Measurements from ENCODE around the gene CDKN2AIPNL.
"Not testable (repeated sequence)": the region's sequence is repeated elsewhere in the genome, so short reads cannot be mapped to it uniquely, and the experiment has no call there.

CDKN2AIPNL gene

GRCh38 chr5:134387443-134387842, 24.2 kb downstream of the CDKN2AIPNL start:
- no peak for TF ChIP-seq CTCF (IDR thresholded peaks at IDR 0.05; ENCODE audit: low read depth, low read length, missing control alignments)

GRCh38 chr5:134383980-134384697, 27.5 kb downstream of the CDKN2AIPNL start:
- no peak for DNase-seq (ENCODE audit: low read depth)
- H3K4me3 ChIP-seq (ENCODE audit: low read depth, low read length): no peak overlapping the region; the same call in 1 of the 2 replicates
- TF ChIP-seq CTCF (IDR thresholded peaks at IDR 0.05; ENCODE audit: low read depth, low read length, missing control alignments): no peak

More at GRCh38 chr5:134387443-134387842, 24.2 kb downstream of the CDKN2AIPNL start:
- H3K4me3 ChIP-seq (ENCODE audit: low read depth, low read length): no peak overlapping the region
- DNase-seq (ENCODE audit: low read depth): no peak

- DNase-seq (ENCODE audit: low read depth); H3K4me3 ChIP-seq (ENCODE audit: low read depth, low read length): not testable (repeated sequence)
Observed at GRCh38 chr5:134382204-134382603, 29.5 kb downstream of the CDKN2AIPNL start.

- H3K4me3 ChIP-seq (ENCODE audit: low read depth, low read length): no peak overlapping the region
- TF ChIP-seq CTCF (IDR thresholded peaks at IDR 0.05; ENCODE audit: low read depth, low read length, missing control alignments): no peak
- no peak for DNase-seq (ENCODE audit: low read depth)
Observed at GRCh38 chr5:134380346-134380745, 31.3 kb downstream of the CDKN2AIPNL start.

- peak; percentile 1 for TF ChIP-seq CTCF (IDR thresholded peaks at IDR 0.05; ENCODE audit: low read depth, low read length, missing control alignments)
- DNase-seq (ENCODE audit: low read depth): no peak
- no peak overlapping the region for H3K4me3 ChIP-seq (ENCODE audit: low read depth, low read length)
Observed at GRCh38 chr5:134374232-134374631, 37.4 kb downstream of the CDKN2AIPNL start.

GRCh38 chr5:134373633-134374032, 38.0 kb downstream of the CDKN2AIPNL start:
- not testable (repeated sequence) for H3K4me3 ChIP-seq (ENCODE audit: low read depth, low read length); DNase-seq (ENCODE audit: low read depth)

- TF ChIP-seq CTCF (IDR thresholded peaks at IDR 0.05; ENCODE audit: low read depth, low read length, missing control alignments): no peak
- no peak for DNase-seq (ENCODE audit: low read depth)
- peak overlapping the region; percentile 100 for H3K4me3 ChIP-seq (ENCODE audit: low read depth, low read length)
Observed at GRCh38 chr5:134371834-134372340, 39.8 kb downstream of the CDKN2AIPNL start.
